NCI-H226 (cell line): ENCODE measurements around the gene MRPL34.

Source experiments
- DNase-seq: peaks from one replicate; pipeline ENCODE4 v3.0.0-alpha.2; 2015

MRPL34 gene

DNA sequence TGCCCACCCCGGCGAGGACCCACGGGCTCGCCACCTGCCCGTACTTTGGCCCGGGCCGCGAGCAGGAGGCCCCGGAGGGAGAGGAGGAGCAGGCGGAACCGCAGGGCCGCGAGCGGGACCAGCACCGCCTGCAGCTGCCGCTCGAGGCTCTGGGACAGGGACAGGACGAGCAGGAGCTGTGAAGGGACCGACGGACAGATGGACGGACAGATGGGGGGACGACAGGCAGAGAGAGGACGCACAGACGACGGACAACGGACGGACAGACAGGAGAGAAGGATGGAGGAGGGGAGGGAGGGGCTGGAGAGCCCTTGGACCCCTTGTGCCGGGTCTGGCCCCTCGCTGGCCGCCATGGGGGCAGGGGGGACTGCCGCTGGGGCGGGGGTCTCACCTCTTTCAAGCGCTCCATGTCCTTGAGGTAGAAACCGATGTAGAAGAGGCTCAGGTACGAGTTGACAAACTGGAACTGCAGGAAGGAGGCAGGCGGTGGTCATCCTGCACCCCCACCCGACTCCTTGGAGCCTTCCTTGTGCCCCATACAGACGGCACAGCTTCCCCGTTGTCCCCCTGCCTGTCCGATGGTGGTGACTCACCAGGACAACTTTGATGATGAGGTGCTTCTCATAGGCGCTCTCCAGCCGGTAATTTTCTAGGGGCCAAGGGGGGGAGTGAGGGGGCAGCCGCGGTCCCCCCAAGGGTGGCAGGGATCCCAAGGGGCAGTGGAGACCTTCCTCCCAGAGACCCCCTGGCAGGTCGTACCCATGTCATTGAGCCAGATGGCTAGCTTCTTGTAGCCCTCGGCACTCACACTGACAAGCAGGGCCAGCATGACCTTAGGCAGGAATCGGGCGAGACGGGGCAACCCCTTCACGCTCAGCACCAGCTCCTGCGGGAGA, 23.9 kb downstream of the MRPL34 start:
- DNase-seq: no peak

GRCh38 chr19:17330262-17331044, 24.8 kb downstream of the MRPL34 start:
- no peak for DNase-seq

DNA sequence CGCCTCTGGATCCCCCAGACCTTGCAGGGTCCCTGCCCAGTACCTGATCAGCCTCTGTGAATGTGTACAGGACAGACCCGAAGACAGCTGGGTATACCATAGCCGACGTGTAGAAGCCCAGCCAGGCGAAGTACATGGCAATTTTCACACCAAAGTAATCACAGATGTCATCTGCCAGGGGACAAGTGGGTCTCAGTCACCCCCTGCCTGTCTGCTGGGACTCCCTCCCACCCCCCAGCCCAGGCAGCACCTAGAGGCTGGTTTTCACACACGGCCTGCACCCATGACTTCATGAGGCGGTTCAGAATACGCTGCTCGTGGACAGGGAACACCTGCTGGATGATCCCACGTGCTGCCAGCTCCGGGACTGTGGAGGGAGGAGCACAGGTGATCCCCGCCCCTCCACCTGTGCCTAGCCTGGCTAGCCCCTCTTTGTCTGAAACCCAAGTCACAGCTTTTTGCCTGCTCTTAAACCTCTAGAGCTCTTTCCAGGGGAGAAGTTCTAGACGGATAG, 25.4 kb downstream of the MRPL34 start:
- DNase-seq: no peak

- no peak for DNase-seq
Observed at GRCh38 chr19:17332360-17332676, 26.6 kb downstream of the MRPL34 start.

GRCh38 chr19:17332677-17333581, 27.3 kb downstream of the MRPL34 start:
- peak; percentile 42 for DNase-seq

GRCh38 chr19:17333611-17334413, 28.1 kb downstream of the MRPL34 start:
- peak; percentile 78 for DNase-seq

DNA sequence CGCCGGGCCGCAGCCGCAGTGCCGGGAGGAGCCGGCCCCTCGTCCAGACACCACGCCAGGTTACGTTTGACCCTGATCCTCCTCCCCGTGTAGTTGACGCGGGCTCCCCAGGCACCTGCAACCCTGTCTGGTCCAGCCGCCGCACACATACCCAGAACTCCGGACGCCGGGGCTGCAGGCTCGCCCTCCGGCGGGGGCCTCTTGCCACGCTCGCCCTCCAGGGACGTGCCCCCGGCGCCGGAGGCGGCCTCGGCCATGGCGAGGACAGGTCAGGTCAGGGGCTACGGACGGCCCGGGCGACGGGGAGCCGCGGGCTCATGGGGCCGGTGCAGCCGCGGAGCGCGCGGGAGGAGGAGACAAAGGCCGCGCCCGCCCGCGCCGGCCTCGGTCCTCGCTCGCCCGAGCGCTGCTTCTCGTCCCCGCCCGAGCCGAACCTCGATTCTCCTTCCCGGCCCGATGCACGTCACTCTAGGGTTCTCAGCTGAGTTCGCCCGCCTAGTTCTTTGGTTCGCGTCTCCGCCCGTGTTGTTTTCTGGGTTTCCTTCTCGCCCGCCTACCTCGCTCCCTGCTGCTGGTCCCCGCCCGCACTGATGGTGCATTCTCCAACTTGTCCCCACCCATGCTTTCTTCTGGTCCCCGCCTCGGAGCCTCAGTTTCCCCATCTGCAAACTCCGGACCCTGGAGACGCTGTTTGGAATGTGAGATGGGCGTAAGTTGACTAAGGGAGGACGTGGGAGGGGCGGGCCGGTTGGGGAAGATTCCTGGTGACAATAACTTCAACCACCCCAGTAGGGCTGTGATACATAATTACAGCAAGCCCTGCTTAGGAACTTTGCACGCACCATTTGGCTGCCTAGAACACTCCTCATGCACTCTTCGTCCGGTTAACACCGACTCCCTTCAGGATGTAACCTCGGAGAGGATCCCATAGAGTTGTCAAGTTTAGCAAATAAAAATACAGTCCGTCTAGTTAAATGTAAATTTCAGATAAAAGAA, 29.0 kb downstream of the MRPL34 start, which contains the start of gene ANO8:
Gene ANO8 (minus strand): TSS at position 442 of the 996 bp plus-strand sequence. CDS start 185 bp downstream, at position 257.
- peak; percentile 100 for DNase-seq

- no peak for DNase-seq
Observed at GRCh38 chr19:17335575-17335974, 29.9 kb downstream of the MRPL34 start.

DNA sequence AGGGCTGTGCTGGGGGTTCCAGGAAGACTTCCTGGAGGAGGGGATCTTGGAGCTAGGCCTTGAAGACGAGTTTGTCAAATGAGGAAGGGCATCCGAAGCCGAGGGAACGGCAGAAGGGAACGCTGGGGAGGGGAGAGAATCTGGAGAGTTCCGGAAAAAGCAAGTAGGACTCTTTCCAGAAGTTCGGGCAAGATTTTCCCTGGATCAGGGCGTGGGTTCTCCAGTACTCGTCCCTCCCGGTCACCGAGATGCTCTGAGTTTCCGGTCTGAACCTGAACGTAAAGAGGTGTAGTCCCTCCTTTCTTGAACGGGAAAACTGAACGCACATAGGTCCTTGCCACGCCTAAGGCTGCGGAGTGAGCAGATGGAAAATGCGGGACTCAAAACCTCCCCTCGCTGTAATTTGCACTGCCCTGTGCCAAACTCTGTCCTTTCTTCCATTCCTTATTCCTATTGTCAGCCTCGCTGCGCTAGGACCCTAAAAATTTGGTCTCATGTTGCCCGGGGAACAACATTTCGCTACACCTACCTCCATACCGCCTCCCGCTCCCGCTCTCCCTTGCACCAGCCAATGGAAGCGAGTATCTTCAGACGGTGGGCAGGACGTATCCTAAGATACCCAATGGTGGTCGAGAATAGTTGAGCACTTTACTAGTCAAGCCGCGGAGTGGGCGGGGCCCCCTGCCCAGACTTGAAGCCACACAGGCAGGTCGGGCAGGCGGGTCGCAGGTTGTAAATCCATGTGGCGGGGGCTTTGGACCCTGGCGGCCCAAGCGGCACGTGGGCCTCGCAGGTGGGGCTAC, 31.4 kb downstream of the MRPL34 start, which contains the start of gene GTPBP3:
Gene GTPBP3 (plus strand): TSS at position 682 of the 803 bp plus-strand sequence. CDS start 59 bp downstream, at position 741.
- peak; percentile 99 for DNase-seq

DNA sequence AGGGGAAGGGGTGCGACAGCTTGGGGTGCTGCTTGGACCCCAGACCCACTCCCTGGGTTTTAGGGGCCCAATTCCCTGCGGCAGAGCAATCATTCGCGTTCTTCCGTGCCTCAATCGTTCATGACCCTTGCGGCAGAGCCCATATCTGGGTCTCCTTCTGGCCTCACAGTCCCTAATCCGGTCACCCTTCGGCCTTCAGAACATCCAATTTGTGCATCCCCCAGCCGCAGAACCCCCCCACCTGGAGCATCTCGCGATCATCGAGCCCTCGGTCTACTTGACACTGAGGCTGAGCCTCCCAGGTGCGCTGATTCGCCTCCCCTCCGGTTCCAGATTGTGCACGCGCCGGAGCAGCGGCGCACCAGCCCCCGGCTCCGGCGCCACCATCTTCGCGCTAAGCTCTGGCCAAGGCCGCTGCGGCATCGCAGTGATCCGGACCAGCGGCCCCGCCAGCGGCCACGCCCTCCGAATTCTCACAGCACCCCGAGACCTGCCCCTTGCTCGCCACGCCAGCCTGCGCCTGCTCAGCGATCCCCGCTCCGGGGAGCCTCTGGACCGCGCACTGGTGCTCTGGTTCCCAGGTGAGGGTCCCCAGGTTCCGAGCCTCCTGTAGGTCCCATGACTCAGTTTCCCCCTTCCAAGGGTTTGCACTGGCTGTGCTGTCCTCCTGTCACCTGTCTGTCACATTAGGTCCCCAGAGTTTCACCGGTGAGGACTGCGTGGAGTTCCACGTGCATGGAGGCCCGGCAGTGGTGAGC, 32.2 kb downstream of the MRPL34 start:
- no peak for DNase-seq

- DNase-seq: no peak
Observed at GRCh38 chr19:17338433-17339078, 32.9 kb downstream of the MRPL34 start.

- no peak for DNase-seq
Observed at GRCh38 chr19:17339088-17339741, 33.5 kb downstream of the MRPL34 start.

GRCh38 chr19:17340302-17340870, 34.7 kb downstream of the MRPL34 start:
- peak; percentile 47 for DNase-seq

DNA sequence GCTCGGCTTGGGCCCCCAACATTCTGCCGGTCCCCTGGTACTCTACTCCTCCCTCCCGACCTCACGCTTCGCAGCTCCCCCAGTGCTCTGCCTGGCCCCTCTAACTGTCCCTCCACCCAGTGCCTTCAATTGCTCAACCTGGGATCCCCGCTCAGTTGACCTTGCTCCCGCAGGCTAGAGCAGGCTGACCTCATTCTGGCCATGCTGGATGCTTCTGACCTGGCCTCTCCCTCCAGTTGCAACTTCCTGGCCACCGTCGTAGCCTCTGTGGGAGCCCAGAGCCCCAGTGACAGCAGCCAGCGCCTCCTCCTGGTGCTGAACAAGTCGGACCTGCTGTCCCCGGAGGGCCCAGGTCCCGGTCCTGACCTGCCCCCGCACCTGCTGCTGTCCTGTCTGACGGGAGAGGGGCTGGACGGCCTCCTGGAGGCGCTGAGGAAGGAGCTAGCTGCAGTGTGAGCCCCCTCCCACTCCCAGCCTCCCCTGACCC, 35.2 kb downstream of the MRPL34 start:
- no peak for DNase-seq

DNA sequence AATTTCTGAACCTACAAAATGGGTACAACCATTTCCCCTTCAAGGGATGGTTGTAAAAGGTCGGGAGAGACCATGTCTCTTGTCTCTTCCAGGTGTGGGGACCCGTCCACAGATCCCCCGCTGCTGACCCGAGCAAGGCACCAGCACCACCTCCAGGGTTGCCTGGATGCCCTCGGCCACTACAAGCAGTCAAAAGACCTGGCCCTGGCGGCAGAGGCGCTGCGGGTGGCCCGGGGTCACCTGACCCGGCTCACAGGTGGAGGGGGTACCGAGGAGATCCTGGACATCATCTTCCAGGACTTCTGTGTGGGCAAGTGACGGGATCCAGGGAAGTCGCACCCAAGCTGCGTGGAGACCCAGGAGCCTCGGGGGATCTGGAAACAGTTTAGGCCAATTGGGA, 35.7 kb downstream of the MRPL34 start:
- DNase-seq: no peak

- no peak for DNase-seq
Observed at GRCh38 chr19:17341845-17342244, 36.2 kb downstream of the MRPL34 start.

GRCh38 chr19:17346109-17346671, 40.5 kb downstream of the MRPL34 start:
- peak; percentile 19 for DNase-seq
